Measurements from ENCODE around the gene S100A11.
"Not testable (repeated sequence)": the region's sequence is repeated elsewhere in the genome, so short reads cannot be mapped to it uniquely, and the experiment has no call there.

The S100A11 gene

GRCh38 chr1:152036267-152037216, at the start of gene S100A11:
Gene S100A11 (minus strand): TSS chr1:152037004. CDS start chr1:152036915, 89 bp downstream.
- peak; percentile 88 for DNase-seq

- DNase-seq: no peak
These were observed 48.0 kb upstream of the S100A11 start for GRCh38 chr1:152084853-152085252.

- DNase-seq: not testable (repeated sequence)
These were observed 44.2 kb upstream of the S100A11 start for GRCh38 chr1:152081026-152081425.

GRCh38 chr1:152080494-152080893, 43.7 kb upstream of the S100A11 start:
- not testable (repeated sequence) for DNase-seq

- DNase-seq: no peak
These were observed 42.1 kb upstream of the S100A11 start for GRCh38 chr1:152078831-152079441.

GRCh38 chr1:152072311-152072710, 35.5 kb upstream of the S100A11 start:
- DNase-seq: no peak

- DNase-seq: no peak
These were observed 34.3 kb upstream of the S100A11 start for GRCh38 chr1:152071123-152071522.

GRCh38 chr1:152067929-152068328, 31.1 kb upstream of the S100A11 start:
- no peak for DNase-seq

GRCh38 chr1:152067150-152067549, 30.3 kb upstream of the S100A11 start:
- DNase-seq: no peak

- DNase-seq: no peak
These were observed 25.1 kb upstream of the S100A11 start for GRCh38 chr1:152061952-152062351.

GRCh38 chr1:152053375-152053774, 16.6 kb upstream of the S100A11 start:
- DNase-seq: no peak

- DNase-seq: peak; percentile 89
These were observed 15.8 kb upstream of the S100A11 start for GRCh38 chr1:152052606-152053005.

- DNase-seq: no peak
These were observed 14.3 kb upstream of the S100A11 start for GRCh38 chr1:152050886-152051675.

- DNase-seq: no peak
These were observed 12.7 kb upstream of the S100A11 start for GRCh38 chr1:152049291-152050083.

GRCh38 chr1:152048416-152049009, 11.7 kb upstream of the S100A11 start:
- peak; percentile 77 for DNase-seq

- peak; percentile 91 for DNase-seq
These were observed 11.1 kb upstream of the S100A11 start for GRCh38 chr1:152047730-152048415.

- DNase-seq: peak; percentile 39
These were observed 10.6 kb upstream of the S100A11 start for GRCh38 chr1:152047413-152047729.

GRCh38 chr1:152044386-152044785, 7.6 kb upstream of the S100A11 start:
- DNase-seq: no peak

GRCh38 chr1:152043870-152044269, 7.1 kb upstream of the S100A11 start:
- no peak for DNase-seq

GRCh38 chr1:152042030-152042429, 5.2 kb upstream of the S100A11 start:
- no peak for DNase-seq

GRCh38 chr1:152039886-152040285, 3.1 kb upstream of the S100A11 start:
- no peak for DNase-seq

Data from CD4-positive, alpha-beta T cell treated with Interleukin-6 for 4 hours (primary cell).